K562 (cell line): Measurements from ENCODE around the gene LTBR. TPM values are rescaled to one million over a fixed set of nuclear protein-coding genes. Genes with fewer than 3 reads are reported as not detected.

ENCODE experiments used
- ATAC-seq: fragments of 200-7000 bp; cut with Tn5 transposase; 3 replicates; pipeline ENCODE4 v1.9.1; 2020; ENCODE audit warnings: moderate library complexity
- BruUV-seq: library from RNA; stranded (reverse); fragments of 400-500 nt; replicated peaks from 2 replicates; lab custom pipeline; 2021; lab: Mats Ljungman, UMichigan
- CTCF ChIA-PET: fragments of 300-600 bp; formaldehyde crosslinking; extraction: SDS; loops from one replicate; lab custom pipeline; 2021; ENCODE audit warnings: low intra/inter-chr PET ratio; lab: Yijun Ruan, JAX
- POLR2A ChIA-PET: fragments of 300-600, 350-650 bp; sonication (Branson Sonifier 250); formaldehyde crosslinking; extraction: SDS; loops from one replicate; lab custom pipeline; 2021; ENCODE audit warnings: antibody characterized with exemption, inconsistent platforms; lab: Yijun Ruan, JAX
- DNase-seq, 4 experiments: peaks; one replicate each; pipeline versions ENCODE4 v3.0.0 to v3.0.0-alpha.2; 2011 to 2018; ENCODE audit warnings: low spot score in 3 of 4, mixed read lengths in 3 of 4; ENCODE audit errors: extremely low read depth in 1 of 4
- FAIRE-seq: peaks from 2 replicates; lab custom pipeline; 2011; peaks lifted over from hg19 to GRCh38; lab: Jason Lieb, UNC
- H2AFZ ChIP-seq: 2 replicates; pipeline ENCODE4 v1.6.0; 2011; ENCODE audit warnings: low read depth, low read length, control low read depth, inconsistent platforms
- H3K27ac ChIP-seq: fragments of 200-600 bp; 3 replicates; pipeline ENCODE4 v1.8.0; 2011; ENCODE audit warnings: low read depth, mild to moderate bottlenecking, control low read depth, inconsistent platforms, low read length, moderate library complexity, mixed read lengths; ENCODE audit errors: extremely low read depth
- H3K27me3 ChIP-seq, 2 experiments: fragments of 300-600 bp in 1 of 2; 2 replicates in 1 of 2; 3 replicates in 1 of 2; pipeline versions ENCODE4 v1.6.0 to v1.8.0; 2011; ENCODE audit warnings: inconsistent platforms in 2 of 2, low read length in 2 of 2, mild to moderate bottlenecking in 1 of 2, mixed read lengths in 1 of 2, moderate library complexity in 1 of 2; ENCODE audit not compliant: control insufficient read depth in 2 of 2, insufficient read depth in 2 of 2
- H3K36me3 ChIP-seq: fragments of 300-600 bp; 3 replicates; pipeline ENCODE4 v1.8.0; 2011; ENCODE audit warnings: mild to moderate bottlenecking, low read length, inconsistent platforms; ENCODE audit not compliant: control insufficient read depth, insufficient read depth
- H3K4me1 ChIP-seq, 2 experiments: fragments of 200-600 bp in 1 of 2; replicated peaks in 1 of 2; 2 replicates in 1 of 2; 3 replicates in 1 of 2; pipeline versions ENCODE4 v1.5.1 to v1.8.0; 2011; ENCODE audit warnings: inconsistent platforms in 2 of 2, low read length in 2 of 2, mild to moderate bottlenecking in 1 of 2, mixed read lengths in 1 of 2, moderate library complexity in 1 of 2; ENCODE audit not compliant: control insufficient read depth in 2 of 2, insufficient read depth in 2 of 2
- H3K4me2 ChIP-seq: 2 replicates; pipeline ENCODE4 v1.6.1; 2011; ENCODE audit warnings: low read length, control low read depth, inconsistent platforms, mixed read lengths; ENCODE audit not compliant: insufficient read depth
- H3K4me3 ChIP-seq: fragments of 200-600 bp; sonication (generic), shearing (Covaris generic); 2 replicates; pipeline ENCODE4 v1.5.1; 2016; ENCODE audit warnings: control low read depth, inconsistent platforms
- H3K79me2 ChIP-seq: fragments of 200-600 bp; 3 replicates; pipeline ENCODE4 v1.8.0; 2011; ENCODE audit warnings: low read length, inconsistent platforms; ENCODE audit not compliant: control insufficient read depth, insufficient read depth
- H3K9ac ChIP-seq, 2 experiments: 2 replicates each; pipeline versions ENCODE4 v1.6.0 to v1.6.1; 2011; ENCODE audit warnings: low read depth in 2 of 2, low read length in 2 of 2, control low read depth in 1 of 2, inconsistent platforms in 1 of 2, mild to moderate bottlenecking in 1 of 2, mixed read lengths in 1 of 2; ENCODE audit not compliant: insufficient read depth in 1 of 2
- H3K9me1 ChIP-seq: one replicate; pipeline ENCODE4 v1.6.0; 2011; ENCODE audit warnings: inconsistent platforms, mild to moderate bottlenecking, low read length, moderate library complexity; ENCODE audit not compliant: control insufficient read depth, insufficient read depth
- H3K9me3 ChIP-seq: replicated peaks from 2 replicates; pipeline ENCODE4 v1.5.1; 2011; ENCODE audit warnings: low read depth, low read length, inconsistent platforms; ENCODE audit not compliant: control insufficient read depth, insufficient read depth
- H4K20me1 ChIP-seq: replicated peaks from 2 replicates; pipeline ENCODE4 v1.6.1; 2011; ENCODE audit warnings: low read length, inconsistent platforms, mixed read lengths; ENCODE audit not compliant: control insufficient read depth, insufficient read depth
- CEBPZ ChIP-seq: fragments of 150-350 bp; IDR thresholded peaks from 2 replicates; pipeline ENCODE4 v1.6.1; 2014; ENCODE audit warnings: low read depth, mild to moderate bottlenecking, low read length, borderline replicate concordance
- WGBS: fragments of 100-300 bp; shearing (Covaris generic); methylation state at CpG from one replicate; pipeline ENCODE4 v1.1.6; 2016; ENCODE audit warnings: low coverage, mixed read lengths; ENCODE audit not compliant: insufficient coverage; ENCODE audit errors: missing lambda C conversion rate; 5-methylcytosine and 5-hydroxymethylcytosine counted together
- in situ Hi-C: fragments of 300-500 bp; cut with MboI; formaldehyde crosslinking; loops from 4 replicates; pipeline ENCODE4 v1.15.0; 2018; ENCODE audit warnings: inconsistent platforms, mixed read lengths
- intact Hi-C: fragments of 100-400 bp; cut with micrococcal nuclease; formaldehyde crosslinking; loops from 2 replicates; pipeline ENCODE4 v1.14.2; 2022
- polyA plus RNA-seq, 8 experiments: library from polyadenylated mRNA; depleted of rRNA in 4 of 8; stranded (reverse) in 5 of 8; unstranded in 3 of 8; fragments of >200 nt; fragmentation: Nextera tagmentation in 2 of 8; fragmentation: Illumina TruSeq in 1 of 8; extraction: Ambion mirVana in 2 of 8; extraction: Trizol in 1 of 8; gene quantifications; 2 replicates each; pipeline versions ENCODE4 v1.2.1 to v1.2.3, GENCODE V29; 2011 to 2014; ENCODE audit warnings: inconsistent platforms in 1 of 8, missing spikeins in 1 of 8
- total RNA-seq, 7 experiments: library from RNA; depleted of rRNA in 6 of 7; stranded (reverse); fragments of >200 nt in 6 of 7; fragmentation: Illumina TruSeq in 2 of 7; extraction: Trizol in 2 of 7; gene quantifications; 2 replicates each; pipeline versions ENCODE4 v1.2.1 to v1.2.3, GENCODE V29; 2011 to 2021; ENCODE audit warnings: low replicate concordance in 1 of 7

Gene LTBR
- total and polyA plus RNA-seq, 9 of the 15 experiments (the other 6 are each of a cell fraction or from before 2014, with no cell fraction given): 0.96 to 69.0 (median 35.3) TPM

DNA sequence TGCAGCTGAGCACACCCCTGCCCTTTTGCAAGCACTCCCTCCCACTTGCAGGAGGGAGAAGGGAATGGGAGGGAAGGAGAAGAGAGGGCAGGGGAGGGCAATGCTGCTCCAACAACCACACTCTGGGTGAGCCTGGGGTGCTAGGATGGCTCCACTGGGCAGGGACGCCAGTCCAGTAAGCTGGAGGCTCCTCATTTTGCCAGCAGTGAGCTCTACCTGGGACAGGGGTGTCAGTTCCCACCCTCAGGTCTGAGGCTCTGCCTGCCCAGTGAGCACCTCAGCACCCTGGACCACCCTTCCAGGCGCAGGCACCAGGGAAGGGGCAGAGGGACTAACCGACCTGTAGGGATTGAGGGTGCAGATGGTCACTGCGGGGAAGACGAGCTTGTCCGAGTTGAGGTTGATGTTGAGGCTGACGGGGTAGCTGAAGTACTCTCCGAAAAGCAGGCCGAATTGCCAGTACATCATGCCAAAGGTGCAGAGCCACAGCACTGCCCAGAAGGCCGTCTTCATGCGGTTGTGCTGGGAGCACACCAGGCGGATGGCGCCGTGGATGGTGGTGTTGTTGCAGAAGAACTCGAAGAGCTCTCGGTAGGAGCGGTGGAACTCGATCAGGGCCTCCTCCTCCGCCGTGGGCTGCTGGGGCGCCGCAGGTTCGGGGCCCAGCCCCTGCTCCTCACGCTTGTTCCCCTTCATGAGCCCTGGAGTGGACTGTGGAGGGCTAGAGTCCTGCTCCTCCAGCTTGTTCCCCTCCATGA, 9.8 kb upstream of the LTBR start:
- DNase-seq (no peak), ATAC-seq (no peak), FAIRE-seq (no peak)
- TF ChIP-seq CEBPZ: no peak
- no peak overlapping the region for H2AFZ ChIP-seq
- H3K4me2 ChIP-seq: no peak overlapping the region
- in situ Hi-C loops (loop anchor here (5.0 kb wide), 1 partner anchor 37 kb away; no protein-coding TSS in a partner anchor), intact Hi-C loops (no loop called here)
- peak overlapping the region in 1 of 2 experiments; percentile 36; a peak in 2 of 4 replicates for H3K9ac ChIP-seq
- H4K20me1 ChIP-seq: no peaks in the 10 kb centered on the region
- no TSS peak for BruUV-seq
- H3K9me3 ChIP-seq: no peaks in the 10 kb centered on the region
- no peak overlapping the region for H3K27ac ChIP-seq
- H3K4me3 ChIP-seq: no peak overlapping the region
- no peaks in the 10 kb centered on the region for H3K79me2 ChIP-seq
- no peaks in the 10 kb centered on the region for H3K36me3 ChIP-seq
- WGBS: 75% methylated on average over 23 of the region's 24 CpGs
- H3K9me1 ChIP-seq: peaks cover 4% of the 10 kb centered on the region
- H3K4me1 ChIP-seq: peaks cover 30 to 46% of the 10 kb centered on the region in 2 experiments; a peak in 4 of 5 replicates
- ChIA-PET CTCF (no interaction called here), POLR2A (interaction anchor here (0.8 to 2.1 kb wide), 5 partner anchors 10 to 96 kb away, joined by 3 to 15 read pairs (median 3); partner anchors contain the start of genes LTBR and VAMP1)
- no peaks in the 10 kb centered on the region for H3K27me3 ChIP-seq
